HL-60 (cell line): ENCODE results near the gene POMP.
A peak's percentile ranks its signal among the peaks of the same experiment; 100 is the strongest.

Experiments
- POLR2AphosphoS5 ChIP-seq: IDR thresholded peaks from 2 replicates; pipeline ENCODE4 v1.6.1; 2012; ENCODE audit warnings: low read depth
- SPI1 ChIP-seq: IDR thresholded peaks from 2 replicates; pipeline ENCODE4 v1.6.1; 2012; ENCODE audit warnings: low read depth, mild to moderate bottlenecking, borderline replicate concordance
- TF ChIP-seq, protein P1 (sequence below): IDR thresholded peaks from one replicate; pipeline ENCODE4 v1.5.1; 2011; ENCODE audit warnings: low read length, control low read depth, inconsistent platforms; ENCODE audit not compliant: insufficient read depth

DNA sequence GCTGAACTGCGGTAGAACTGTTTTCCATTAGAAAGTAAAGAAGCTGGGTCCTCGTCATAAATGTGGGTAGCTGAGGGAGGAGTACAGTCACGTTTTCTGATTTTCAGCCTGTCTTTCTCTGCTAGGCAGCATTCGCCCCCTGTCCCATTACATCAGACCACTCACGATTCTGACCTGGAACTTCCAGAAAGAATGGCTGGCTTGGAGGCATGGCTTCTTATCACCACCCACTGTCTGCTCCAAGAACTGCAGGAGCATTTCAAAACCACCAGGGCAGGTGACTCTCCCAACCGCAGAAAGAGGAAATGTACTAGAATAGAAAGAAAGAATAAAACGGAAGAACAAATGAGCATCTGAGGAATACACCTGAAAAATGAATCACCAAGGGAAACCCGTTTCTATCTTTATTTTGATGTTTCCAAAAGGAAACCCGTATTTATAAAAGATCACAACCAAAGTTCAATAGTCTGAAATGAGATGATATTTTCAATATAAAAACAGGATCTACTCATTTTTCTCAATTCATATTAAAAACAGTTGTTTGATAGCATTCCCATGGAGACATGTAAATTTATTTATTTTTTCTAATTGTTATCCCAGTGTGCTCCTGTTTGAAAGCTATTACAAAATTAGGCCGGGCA lies 22.1 kb upstream of the POMP start:
- TF ChIP-seq, protein P1, sequence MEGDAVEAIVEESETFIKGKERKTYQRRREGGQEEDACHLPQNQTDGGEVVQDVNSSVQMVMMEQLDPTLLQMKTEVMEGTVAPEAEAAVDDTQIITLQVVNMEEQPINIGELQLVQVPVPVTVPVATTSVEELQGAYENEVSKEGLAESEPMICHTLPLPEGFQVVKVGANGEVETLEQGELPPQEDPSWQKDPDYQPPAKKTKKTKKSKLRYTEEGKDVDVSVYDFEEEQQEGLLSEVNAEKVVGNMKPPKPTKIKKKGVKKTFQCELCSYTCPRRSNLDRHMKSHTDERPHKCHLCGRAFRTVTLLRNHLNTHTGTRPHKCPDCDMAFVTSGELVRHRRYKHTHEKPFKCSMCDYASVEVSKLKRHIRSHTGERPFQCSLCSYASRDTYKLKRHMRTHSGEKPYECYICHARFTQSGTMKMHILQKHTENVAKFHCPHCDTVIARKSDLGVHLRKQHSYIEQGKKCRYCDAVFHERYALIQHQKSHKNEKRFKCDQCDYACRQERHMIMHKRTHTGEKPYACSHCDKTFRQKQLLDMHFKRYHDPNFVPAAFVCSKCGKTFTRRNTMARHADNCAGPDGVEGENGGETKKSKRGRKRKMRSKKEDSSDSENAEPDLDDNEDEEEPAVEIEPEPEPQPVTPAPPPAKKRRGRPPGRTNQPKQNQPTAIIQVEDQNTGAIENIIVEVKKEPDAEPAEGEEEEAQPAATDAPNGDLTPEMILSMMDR: peak; percentile 79
- no peak for TF ChIP-seq POLR2AphosphoS5
- peak; percentile 90 for TF ChIP-seq SPI1
